Activated CD4-positive, alpha-beta T cell treated with anti-CD3 and anti-CD28 coated beads, Interleukin-2, amount 10 ng/mL, durations not matched to agents 24 days and 14 days (primary cell): ENCODE measurements around the gene LAMA5. TPM values are rescaled to one million over a fixed set of nuclear protein-coding genes. Genes with fewer than 3 reads are reported as not detected.

Experiments used
- DNase-seq: peaks from one replicate; pipeline ENCODE4 v3.0.0; 2022
- H3K27ac Mint-ChIP-seq: one replicate; pipeline ENCODE4 v1.8.0; 2022; ENCODE audit warnings: mild to moderate bottlenecking, mixed read lengths
- H3K27me3 Mint-ChIP-seq: one replicate; pipeline ENCODE4 v1.8.0; 2022; ENCODE audit warnings: mixed read lengths
- H3K36me3 Mint-ChIP-seq: one replicate; pipeline ENCODE4 v1.8.0; 2022; ENCODE audit warnings: low read depth, mild to moderate bottlenecking, mixed read lengths
- H3K4me1 Mint-ChIP-seq: one replicate; pipeline ENCODE4 v1.8.0; 2021; ENCODE audit warnings: mixed read lengths
- H3K4me3 Mint-ChIP-seq: one replicate; pipeline ENCODE4 v1.8.0; 2022; ENCODE audit warnings: mild to moderate bottlenecking, moderate library complexity, mixed read lengths
- H3K9me3 Mint-ChIP-seq: one replicate; pipeline ENCODE4 v1.8.0; 2021; ENCODE audit warnings: mixed read lengths
- intact Hi-C: fragments of 100-400 bp; cut with micrococcal nuclease; formaldehyde crosslinking; loops from one replicate; pipeline ENCODE4 v1.15.1; 2023
- total RNA-seq: library from RNA; stranded (reverse); gene quantifications from 2 replicates; pipeline ENCODE4 v1.2.3, GENCODE V29; 2022

Gene LAMA5
- total RNA-seq, result 2.0 and 2.1 TPM in 2 replicates

- Mint-ChIP-seq H3K27ac (no peak within 1 kb of the TSS), H3K36me3 (no peaks in the 10 kb centered on the region), H3K4me1 (peaks cover 3% of the 10 kb centered on the region), H3K9me3 (no peaks in the 10 kb centered on the region), H3K27me3 (peaks cover 25% of the 10 kb centered on the region), H3K4me3 (peak within 1 kb of the TSS; percentile 62)
- intact Hi-C loops, result loop anchor here (5.0 kb wide), 1 partner anchor 65 kb away; the partner anchor contains the start of gene ADRM1
- DNase-seq, result peak; percentile 73
These were observed at the start of gene LAMA5 for GRCh38 chr20:62367136-62367632. Gene LAMA5, minus strand, starts transcription at chr20:62367312. Its CDS starts 67 bp downstream, at chr20:62367245.

- intact Hi-C loops, result no loop called here
- Mint-ChIP-seq H3K36me3 (no peaks in the 10 kb centered on the region), H3K27ac (no peak overlapping the region), H3K9me3 (no peaks in the 10 kb centered on the region), H3K27me3 (no peaks in the 10 kb centered on the region), H3K4me1 (no peaks in the 10 kb centered on the region), H3K4me3 (no peak overlapping the region)
- DNase-seq, result no peak
These were observed 48.4 kb upstream of the LAMA5 start for GRCh38 chr20:62415354-62416111.

- no peaks in the 10 kb centered on the region for H3K27me3 Mint-ChIP-seq
- H3K4me3 Mint-ChIP-seq, result no peak overlapping the region
- DNase-seq, result no peak
- no peaks in the 10 kb centered on the region for H3K9me3 Mint-ChIP-seq
- H3K4me1 Mint-ChIP-seq, result peaks cover 11% of the 10 kb centered on the region
- intact Hi-C loops, result no loop called here
- H3K27ac Mint-ChIP-seq, result no peak overlapping the region
- H3K36me3 Mint-ChIP-seq, result no peaks in the 10 kb centered on the region
These were observed 46.9 kb upstream of the LAMA5 start for GRCh38 chr20:62413896-62414481.

- H3K36me3 Mint-ChIP-seq, result no peaks in the 10 kb centered on the region
- peaks cover 11% of the 10 kb centered on the region for H3K4me1 Mint-ChIP-seq
- no peaks in the 10 kb centered on the region for H3K9me3 Mint-ChIP-seq
- no peak for DNase-seq
- no peak overlapping the region for H3K4me3 Mint-ChIP-seq
- H3K27me3 Mint-ChIP-seq, result no peaks in the 10 kb centered on the region
- H3K27ac Mint-ChIP-seq, result no peak overlapping the region
- intact Hi-C loops, result no loop called here
These were observed 46.0 kb upstream of the LAMA5 start for GRCh38 chr20:62413025-62413570.

- Mint-ChIP-seq H3K36me3 (no peaks in the 10 kb centered on the region), H3K27ac (no peak overlapping the region), H3K4me1 (peaks cover 14% of the 10 kb centered on the region), H3K9me3 (no peaks in the 10 kb centered on the region), H3K27me3 (no peaks in the 10 kb centered on the region), H3K4me3 (no peak overlapping the region)
- no peak for DNase-seq
- intact Hi-C loops, result no loop called here
These were observed 45.3 kb upstream of the LAMA5 start for GRCh38 chr20:62412194-62413024.

- intact Hi-C loops, result no loop called here
- H3K27me3 Mint-ChIP-seq, result no peaks in the 10 kb centered on the region
- no peaks in the 10 kb centered on the region for H3K9me3 Mint-ChIP-seq
- no peak overlapping the region for H3K27ac Mint-ChIP-seq
- no peak for DNase-seq
- H3K4me1 Mint-ChIP-seq, result peaks cover 14% of the 10 kb centered on the region
- no peak overlapping the region for H3K4me3 Mint-ChIP-seq
- H3K36me3 Mint-ChIP-seq, result no peaks in the 10 kb centered on the region
These were observed 44.5 kb upstream of the LAMA5 start for GRCh38 chr20:62411479-62412193.

GRCh38 chr20:62410746-62411478 is 43.8 kb upstream of the LAMA5 start:
- intact Hi-C loops, result no loop called here
- H3K9me3 Mint-ChIP-seq, result no peaks in the 10 kb centered on the region
- no peak overlapping the region for H3K27ac Mint-ChIP-seq
- no peaks in the 10 kb centered on the region for H3K36me3 Mint-ChIP-seq
- no peak overlapping the region for H3K4me3 Mint-ChIP-seq
- H3K4me1 Mint-ChIP-seq, result peaks cover 18% of the 10 kb centered on the region
- no peak for DNase-seq
- H3K27me3 Mint-ChIP-seq, result no peaks in the 10 kb centered on the region

- no peaks in the 10 kb centered on the region for H3K36me3 Mint-ChIP-seq
- H3K4me1 Mint-ChIP-seq, result peaks cover 24% of the 10 kb centered on the region
- peak overlapping the region; percentile 41 for H3K4me3 Mint-ChIP-seq
- H3K27me3 Mint-ChIP-seq, result no peaks in the 10 kb centered on the region
- no peak overlapping the region for H3K27ac Mint-ChIP-seq
- intact Hi-C loops, result loop anchor here (5.0 kb wide), 2 partner anchors 108 to 207 kb away; partner anchors contain the start of gene ADRM1
- no peaks in the 10 kb centered on the region for H3K9me3 Mint-ChIP-seq
- DNase-seq, result peak; percentile 83
These were observed 43.0 kb upstream of the LAMA5 start for GRCh38 chr20:62409931-62410745.

- H3K27ac Mint-ChIP-seq, result no peak overlapping the region
- H3K4me3 Mint-ChIP-seq, result no peak overlapping the region
- intact Hi-C loops, result loop anchor here (5.0 kb wide), 2 partner anchors 107 to 208 kb away; partner anchors contain the start of gene ADRM1
These were observed 42.2 kb upstream of the LAMA5 start for GRCh38 chr20:62409086-62409853.

GRCh38 chr20:62408640-62409039 is 41.5 kb upstream of the LAMA5 start:
- no peaks in the 10 kb centered on the region for H3K9me3 Mint-ChIP-seq
- no peak overlapping the region for H3K4me3 Mint-ChIP-seq
- H3K4me1 Mint-ChIP-seq, result peaks cover 24% of the 10 kb centered on the region
- H3K27ac Mint-ChIP-seq, result no peak overlapping the region
- intact Hi-C loops, result loop anchor here (5.0 kb wide), 2 partner anchors 106 to 209 kb away; partner anchors contain the start of gene ADRM1
- no peaks in the 10 kb centered on the region for H3K27me3 Mint-ChIP-seq
- H3K36me3 Mint-ChIP-seq, result no peaks in the 10 kb centered on the region
- no peak for DNase-seq

More at GRCh38 chr20:62409086-62409853, 42.2 kb upstream of the LAMA5 start:
- DNase-seq, result no peak
- Mint-ChIP-seq H3K27me3 (no peaks in the 10 kb centered on the region), H3K9me3 (no peaks in the 10 kb centered on the region), H3K4me1 (peaks cover 24% of the 10 kb centered on the region), H3K36me3 (no peaks in the 10 kb centered on the region)

- no peak for DNase-seq
- Mint-ChIP-seq H3K27ac (peak overlapping the region; percentile 89), H3K4me3 (peak overlapping the region; percentile 84), H3K36me3 (no peaks in the 10 kb centered on the region), H3K4me1 (peaks cover 24% of the 10 kb centered on the region), H3K9me3 (no peaks in the 10 kb centered on the region), H3K27me3 (no peaks in the 10 kb centered on the region)
- intact Hi-C loops, result loop anchor here (5.0 kb wide), 2 partner anchors 106 to 209 kb away; partner anchors contain the start of gene ADRM1
These were observed 40.9 kb upstream of the LAMA5 start for GRCh38 chr20:62408055-62408454.
